CD8-positive, alpha-beta memory T cell (primary cell): ENCODE results near the gene APPL2. TPM values are rescaled to one million over a fixed set of nuclear protein-coding genes. Genes with fewer than 3 reads are reported as not detected.

Experiments
- CTCF ChIA-PET: fragments of 350-600 bp; sonication (Branson Sonifier 250); formaldehyde crosslinking; loops from one replicate; lab custom pipeline; 2021; ENCODE audit warnings: antibody characterized with exemption; lab: Charles Lee
- POLR2A ChIA-PET: fragments of 350-600 bp; sonication (Branson Sonifier 250); formaldehyde crosslinking; loops from one replicate; lab custom pipeline; 2021; ENCODE audit warnings: antibody characterized with exemption; lab: Charles Lee
- DNase-seq, 5 donors: peaks; one replicate each; pipeline versions ENCODE4 v3.0.0 to v3.0.0-alpha.2; 2020 to 2022; ENCODE audit warnings: mixed read lengths in 1 of 5
- H3K27ac ChIP-seq: one replicate; pipeline ENCODE4 v1.7.0; 2013; ENCODE audit warnings: low read depth, mild to moderate bottlenecking, low read length, moderate library complexity
- H3K27me3 ChIP-seq: 2 replicates; pipeline ENCODE4 v1.7.0; 2013; ENCODE audit warnings: low read length, mild to moderate bottlenecking; ENCODE audit not compliant: insufficient read depth, poor library complexity, severe bottlenecking
- H3K36me3 ChIP-seq: 2 replicates; pipeline ENCODE4 v1.7.0; 2013; ENCODE audit warnings: mild to moderate bottlenecking, low read length, moderate library complexity; ENCODE audit not compliant: insufficient read depth
- H3K4me1 ChIP-seq: 2 replicates; pipeline ENCODE4 v1.7.0; 2013; ENCODE audit warnings: mild to moderate bottlenecking, low read length, moderate library complexity; ENCODE audit not compliant: insufficient read depth
- H3K4me3 ChIP-seq: 2 replicates; pipeline ENCODE4 v1.7.0; 2013; ENCODE audit warnings: mild to moderate bottlenecking, low read length
- H3K9me3 ChIP-seq: 2 replicates; pipeline ENCODE4 v1.7.0; 2013; ENCODE audit warnings: mild to moderate bottlenecking, low read length
- H3K27ac Mint-ChIP-seq, 8 donors: one replicate each; pipeline ENCODE4 v1.8.0; 2020 to 2021; ENCODE audit warnings: mixed read lengths in 8 of 8, mild to moderate bottlenecking in 6 of 8, inconsistent platforms in 3 of 8, moderate library complexity in 3 of 8
- H3K27me3 Mint-ChIP-seq, 2 donors: one replicate each; pipeline ENCODE4 v1.8.0; 2020 to 2021; ENCODE audit warnings: mixed read lengths in 2 of 2, mild to moderate bottlenecking in 1 of 2, moderate library complexity in 1 of 2
- H3K36me3 Mint-ChIP-seq, 3 donors: one replicate each; pipeline ENCODE4 v1.8.0; 2020 to 2021; ENCODE audit warnings: mixed read lengths in 3 of 3, inconsistent platforms in 1 of 3, mild to moderate bottlenecking in 1 of 3
- H3K4me1 Mint-ChIP-seq, 3 donors: one replicate each; pipeline ENCODE4 v1.8.0; 2020 to 2021; ENCODE audit warnings: mixed read lengths in 3 of 3, inconsistent platforms in 1 of 3, mild to moderate bottlenecking in 1 of 3
- H3K4me3 Mint-ChIP-seq, 7 donors: one replicate each; pipeline ENCODE4 v1.8.0; 2020 to 2021; ENCODE audit warnings: mixed read lengths in 7 of 7, mild to moderate bottlenecking in 6 of 7, moderate library complexity in 4 of 7, inconsistent platforms in 2 of 7
- H3K9me3 Mint-ChIP-seq, 5 donors: one replicate each; pipeline ENCODE4 v1.8.0; 2020 to 2022; ENCODE audit warnings: mixed read lengths in 5 of 5, mild to moderate bottlenecking in 3 of 5, moderate library complexity in 2 of 5, inconsistent platforms in 1 of 5
- polyA plus RNA-seq: library from polyadenylated mRNA; unstranded; fragments of 300-500 nt; fragmentation: Illumina TruSeq; gene quantifications from one replicate; pipeline ENCODE4 v1.2.3, GENCODE V29; 2021
- total RNA-seq, 2 experiments: library from RNA; stranded (reverse); gene quantifications; one replicate each; pipeline ENCODE4 v1.2.3, GENCODE V29; 2021

Gene APPL2
- total and polyA plus RNA-seq, 3 experiments from 2014 or later: 14.4 to 18.6 (median 14.9) TPM

GRCh38 chr12:105220150-105220928 is 15.6 kb downstream of the APPL2 start:
- ChIA-PET CTCF (no interaction called here), POLR2A (no interaction called here)
- Histone ChIP-seq H3K4me3 (no peak overlapping the region), H3K36me3 (peaks cover 27% of the 10 kb centered on the region), H3K27ac (no peak overlapping the region), H3K4me1 (no peaks in the 10 kb centered on the region), H3K9me3 (no peaks in the 10 kb centered on the region), H3K27me3 (no peaks in the 10 kb centered on the region)
- Mint-ChIP-seq H3K4me3 (no peak overlapping the region), H3K4me1 (peaks cover 8 to 18% (median 17%) of the 10 kb centered on the region in 3 donors), H3K27ac (no peak overlapping the region), H3K27me3 (no peaks in the 10 kb centered on the region), H3K36me3 (peaks cover 0 to 94% (median 25%) of the 10 kb centered on the region in 3 donors), H3K9me3 (no peaks in the 10 kb centered on the region)
- no peak for DNase-seq

- H3K4me1 Mint-ChIP-seq: peaks cover 8 to 17% (median 15%) of the 10 kb centered on the region in 3 donors
- H3K36me3 ChIP-seq: peaks cover 27% of the 10 kb centered on the region
- CTCF ChIA-PET: no interaction called here
Measured at GRCh38 chr12:105219261-105220028, 16.5 kb downstream of the APPL2 start.

GRCh38 chr12:105218434-105218833 is 17.5 kb downstream of the APPL2 start:
- Histone ChIP-seq H3K9me3 (no peaks in the 10 kb centered on the region), H3K27ac (no peak overlapping the region), H3K27me3 (no peaks in the 10 kb centered on the region), H3K4me3 (no peak overlapping the region), H3K36me3 (peaks cover 27% of the 10 kb centered on the region), H3K4me1 (no peaks in the 10 kb centered on the region)
- Mint-ChIP-seq H3K27ac (no peak overlapping the region), H3K4me3 (no peak overlapping the region), H3K36me3 (peaks cover 0 to 92% (median 33%) of the 10 kb centered on the region in 3 donors), H3K9me3 (no peaks in the 10 kb centered on the region), H3K27me3 (no peaks in the 10 kb centered on the region), H3K4me1 (peaks cover 8 to 17% (median 12%) of the 10 kb centered on the region in 3 donors)
- no peak for DNase-seq
- POLR2A ChIA-PET: no interaction called here
- CTCF ChIA-PET: no interaction called here

More at GRCh38 chr12:105219261-105220028, 16.5 kb downstream of the APPL2 start:
- no peaks in the 10 kb centered on the region for H3K27me3 Mint-ChIP-seq
- Histone ChIP-seq H3K27me3 (no peaks in the 10 kb centered on the region), H3K4me1 (no peaks in the 10 kb centered on the region), H3K27ac (no peak overlapping the region), H3K9me3 (no peaks in the 10 kb centered on the region), H3K4me3 (no peak overlapping the region)
- no peak overlapping the region for H3K4me3 Mint-ChIP-seq
- H3K9me3 Mint-ChIP-seq: no peaks in the 10 kb centered on the region
- POLR2A ChIA-PET: no interaction called here
- no peak for DNase-seq
- H3K36me3 Mint-ChIP-seq: peaks cover 0 to 94% (median 29%) of the 10 kb centered on the region in 3 donors
- H3K27ac Mint-ChIP-seq: no peak overlapping the region

- H3K9me3 ChIP-seq: no peaks in the 10 kb centered on the region
- Mint-ChIP-seq H3K4me3 (no peak overlapping the region), H3K27ac (no peak overlapping the region), H3K36me3 (peaks cover 0 to 78% (median 25%) of the 10 kb centered on the region in 3 donors), H3K27me3 (no peaks in the 10 kb centered on the region), H3K9me3 (no peaks in the 10 kb centered on the region), H3K4me1 (peaks cover 0 to 2% (median 0%) of the 10 kb centered on the region in 3 donors)
- POLR2A ChIA-PET: no interaction called here
- no peak overlapping the region for H3K27ac ChIP-seq
- no peak overlapping the region for H3K4me3 ChIP-seq
- DNase-seq: no peak
- no peaks in the 10 kb centered on the region for H3K4me1 ChIP-seq
- CTCF ChIA-PET: interaction anchor here (1.6 kb wide), 1 partner anchor 169 kb away, joined by 5 read pairs; no protein-coding TSS in a partner anchor
- H3K36me3 ChIP-seq: peaks cover 16% of the 10 kb centered on the region
- H3K27me3 ChIP-seq: no peaks in the 10 kb centered on the region
Measured at GRCh38 chr12:105214670-105215375, 21.2 kb downstream of the APPL2 start.

- Mint-ChIP-seq H3K36me3 (peaks cover 0 to 76% (median 26%) of the 10 kb centered on the region in 3 donors), H3K4me1 (no peaks in the 10 kb centered on the region), H3K27me3 (no peaks in the 10 kb centered on the region), H3K4me3 (no peak overlapping the region), H3K27ac (peak overlapping the region in 1 of 8 donors; percentile 41), H3K9me3 (no peaks in the 10 kb centered on the region)
- Histone ChIP-seq H3K27me3 (no peaks in the 10 kb centered on the region), H3K4me1 (no peaks in the 10 kb centered on the region), H3K36me3 (peaks cover 16% of the 10 kb centered on the region), H3K4me3 (no peak overlapping the region), H3K9me3 (no peaks in the 10 kb centered on the region), H3K27ac (no peak overlapping the region)
- CTCF ChIA-PET: interaction anchor here (1.6 kb wide), 1 partner anchor 170 kb away, joined by 5 read pairs; no protein-coding TSS in a partner anchor
- POLR2A ChIA-PET: no interaction called here
- DNase-seq: no peak
Measured at GRCh38 chr12:105214148-105214547, 21.8 kb downstream of the APPL2 start.

GRCh38 chr12:105212438-105212837 is 23.5 kb downstream of the APPL2 start:
- H3K4me3 ChIP-seq: no peak overlapping the region
- H3K4me1 ChIP-seq: no peaks in the 10 kb centered on the region
- POLR2A ChIA-PET: no interaction called here
- Mint-ChIP-seq H3K9me3 (no peaks in the 10 kb centered on the region), H3K36me3 (peaks cover 2 to 80% (median 32%) of the 10 kb centered on the region in 3 donors), H3K4me3 (no peak overlapping the region), H3K27me3 (no peaks in the 10 kb centered on the region), H3K4me1 (no peaks in the 10 kb centered on the region), H3K27ac (no peak overlapping the region)
- H3K9me3 ChIP-seq: no peaks in the 10 kb centered on the region
- no peak overlapping the region for H3K27ac ChIP-seq
- CTCF ChIA-PET: no interaction called here
- DNase-seq: no peak
- H3K36me3 ChIP-seq: peaks cover 15% of the 10 kb centered on the region
- no peaks in the 10 kb centered on the region for H3K27me3 ChIP-seq

GRCh38 chr12:105209091-105209490 is 26.9 kb downstream of the APPL2 start:
- H3K9me3 Mint-ChIP-seq: no peaks in the 10 kb centered on the region

More at GRCh38 chr12:105209091-105209490, 26.9 kb downstream of the APPL2 start:
- ChIA-PET POLR2A (no interaction called here), CTCF (no interaction called here)
- DNase-seq: no peak
- Histone ChIP-seq H3K4me1 (no peaks in the 10 kb centered on the region), H3K4me3 (no peak overlapping the region), H3K27me3 (no peaks in the 10 kb centered on the region), H3K27ac (no peak overlapping the region), H3K36me3 (peaks cover 21% of the 10 kb centered on the region), H3K9me3 (no peaks in the 10 kb centered on the region)
- Mint-ChIP-seq H3K36me3 (peaks cover 13 to 81% (median 38%) of the 10 kb centered on the region in 3 donors), H3K27ac (no peak overlapping the region), H3K4me1 (no peaks in the 10 kb centered on the region), H3K27me3 (no peaks in the 10 kb centered on the region), H3K4me3 (no peak overlapping the region)
